SU-DHL-6 (cell line): ENCODE measurements around the gene PTRH1.

Experiments
- CTCF ChIP-seq: fragments of 200-600 bp; sonication (generic); IDR thresholded peaks from one replicate; pipeline ENCODE4 v1.5.1; 2017; ENCODE audit warnings: antibody characterized with exemption, mild to moderate bottlenecking, low read length, moderate library complexity; ENCODE audit not compliant: insufficient read depth, poor library complexity, severe bottlenecking
- EZH2phosphoT487 ChIP-seq: fragments of 200-600 bp; sonication (generic), shearing (Covaris generic); conservative IDR thresholded peaks from 2 replicates; pipeline ENCODE4 v1.6.1; 2018; ENCODE audit warnings: mild to moderate bottlenecking, antibody characterized with exemption, low read length, moderate library complexity, mixed read lengths

- TF ChIP-seq CTCF (no peak), EZH2phosphoT487 (no peak)
Observed at GRCh38 chr9:127693143-127693542, 22.3 kb downstream of the PTRH1 start.
